HuH-7.5 (cell line): ENCODE measurements around the gene UGT1A9.
"Not testable (repeated sequence)": the region's sequence is repeated elsewhere in the genome, so short reads cannot be mapped to it uniquely, and the experiment has no call there.

Experiments
- DNase-seq: peaks from one replicate; pipeline ENCODE4 v3.0.0; 2011; ENCODE audit warnings: low spot score

Gene UGT1A9

GRCh38 chr2:233680361-233681045 lies 8.8 kb downstream of the UGT1A9 start:
- no peak for DNase-seq

GRCh38 chr2:233681521-233682099 lies 9.9 kb downstream of the UGT1A9 start, which contains the start of gene UGT1A7:
Gene UGT1A7 (plus strand): TSS chr2:233681901. CDS start chr2:233681938, 37 bp downstream.
- no peak for DNase-seq

GRCh38 chr2:233684640-233685039 lies 12.9 kb downstream of the UGT1A9 start:
- DNase-seq = no peak

- no peak for DNase-seq
Observed at GRCh38 chr2:233686928-233687327, 15.2 kb downstream of the UGT1A9 start.

- DNase-seq = no peak
Observed at GRCh38 chr2:233688341-233688740, 16.6 kb downstream of the UGT1A9 start.

- no peak for DNase-seq
Observed at GRCh38 chr2:233689031-233689430, 17.3 kb downstream of the UGT1A9 start.

GRCh38 chr2:233689501-233689900 lies 17.8 kb downstream of the UGT1A9 start:
- DNase-seq = no peak

GRCh38 chr2:233690444-233690843 lies 18.7 kb downstream of the UGT1A9 start:
- no peak for DNase-seq

GRCh38 chr2:233691443-233692433 lies 20.0 kb downstream of the UGT1A9 start:
- DNase-seq = no peak

GRCh38 chr2:233692648-233693047 lies 20.9 kb downstream of the UGT1A9 start, which contains the start of gene UGT1A6:
Gene UGT1A6 (plus strand): TSS chr2:233692890. CDS start chr2:233693005, 115 bp downstream.
- DNase-seq = no peak

- DNase-seq = no peak
Observed at GRCh38 chr2:233693963-233694362, 22.3 kb downstream of the UGT1A9 start.

- no peak for DNase-seq
Observed at GRCh38 chr2:233698740-233699139, 27.0 kb downstream of the UGT1A9 start.

GRCh38 chr2:233699424-233700027 lies 27.8 kb downstream of the UGT1A9 start:
- DNase-seq = no peak

- DNase-seq = no peak
Observed at GRCh38 chr2:233700028-233700635, 28.4 kb downstream of the UGT1A9 start.

GRCh38 chr2:233700842-233701241 lies 29.1 kb downstream of the UGT1A9 start:
- not testable (repeated sequence) for DNase-seq

GRCh38 chr2:233702238-233702637 lies 30.5 kb downstream of the UGT1A9 start:
- DNase-seq = no peak

GRCh38 chr2:233705911-233706506 lies 34.3 kb downstream of the UGT1A9 start:
- no peak for DNase-seq

GRCh38 chr2:233706720-233707119 lies 35.0 kb downstream of the UGT1A9 start:
- no peak for DNase-seq

GRCh38 chr2:233707940-233708644 lies 36.4 kb downstream of the UGT1A9 start:
- DNase-seq = no peak

GRCh38 chr2:233708942-233709341 lies 37.2 kb downstream of the UGT1A9 start:
- DNase-seq = no peak
